Smooth muscle cell (in vitro differentiated cells): ENCODE results near the gene PRR20G. TPM values are rescaled to one million over a fixed set of nuclear protein-coding genes. Genes with fewer than 3 reads are reported as not detected.
"Not testable (repeated sequence)": the region's sequence is repeated elsewhere in the genome, so short reads cannot be mapped to it uniquely, and the experiment has no call there.

Source experiments
- DNase-seq: peaks from one replicate; lab custom pipeline; 2025; ENCODE audit not compliant: unreplicated experiment; lab: John Stamatoyannopoulos, UW
- H2AFZ ChIP-seq: fragments of 200-600 bp; sonication (generic); 2 replicates; pipeline ENCODE4 v1.6.0; 2016; ENCODE audit warnings: antibody characterized with exemption, low read depth, mild to moderate bottlenecking
- H3F3A ChIP-seq: fragments of 200-600 bp; sonication (generic); 2 replicates; pipeline ENCODE4 v1.6.0; 2017; ENCODE audit warnings: antibody characterized with exemption, low read depth
- H3K27ac ChIP-seq: fragments of 200-600 bp; sonication (generic); 2 replicates; pipeline ENCODE4 v1.5.1; 2016; ENCODE audit warnings: low read depth, mild to moderate bottlenecking
- H3K27me3 ChIP-seq: fragments of 200-600 bp; sonication (generic); 2 replicates; pipeline ENCODE4 v1.6.1; 2016; ENCODE audit warnings: low read depth, mild to moderate bottlenecking
- H3K36me3 ChIP-seq: fragments of 200-600 bp; sonication (generic); 2 replicates; pipeline ENCODE4 v1.5.1; 2016; ENCODE audit warnings: low read depth
- H3K4me1 ChIP-seq: fragments of 200-600 bp; sonication (generic); 2 replicates; pipeline ENCODE4 v1.5.1; 2016; ENCODE audit warnings: low read depth
- H3K4me2 ChIP-seq: fragments of 200-600 bp; sonication (generic); 2 replicates; pipeline ENCODE4 v1.6.0; 2016; ENCODE audit warnings: mild to moderate bottlenecking
- H3K4me3 ChIP-seq: fragments of 200-600 bp; sonication (generic); 2 replicates; pipeline ENCODE4 v1.5.1; 2016; ENCODE audit warnings: mild to moderate bottlenecking
- H3K79me2 ChIP-seq: fragments of 200-600 bp; sonication (generic); 2 replicates; pipeline ENCODE4 v1.6.0; 2016; ENCODE audit warnings: low read depth, mild to moderate bottlenecking
- H3K9ac ChIP-seq: fragments of 200-600 bp; sonication (generic); 2 replicates; pipeline ENCODE4 v1.6.0; 2016; ENCODE audit warnings: low read depth
- H3K9me3 ChIP-seq: fragments of 200-600 bp; sonication (generic); replicated peaks from 2 replicates; pipeline ENCODE4 v1.5.1; 2016; ENCODE audit warnings: low read depth
- H4K20me1 ChIP-seq: fragments of 200-600 bp; sonication (generic); 2 replicates; pipeline ENCODE4 v1.6.0; 2016; ENCODE audit warnings: low read depth
- WGBS: methylation state at CpG from one replicate; pipeline ENCODE4 v1.1.7; 2016; ENCODE audit warnings: low lambda C conversion rate; 5-methylcytosine and 5-hydroxymethylcytosine counted together
- polyA plus RNA-seq: library from polyadenylated mRNA; unstranded; fragments of >200 nt; fragmentation: Nextera tagmentation; extraction: Ambion mirVana; gene quantifications from 2 replicates; pipeline ENCODE4 v1.2.1, GENCODE V29; 2016
- total RNA-seq: library from RNA; depleted of rRNA; stranded (reverse); fragments of >200 nt; gene quantifications from 2 replicates; pipeline ENCODE4 v1.2.3, GENCODE V29; 2014
- TF ChIP-seq, protein P1 (sequence below): fragments of 200-600 bp; sonication (generic); IDR thresholded peaks from 2 replicates; pipeline ENCODE4 v1.5.1; 2017; ENCODE audit warnings: borderline replicate concordance, mild to moderate bottlenecking, antibody characterized with exemption; ENCODE audit not compliant: insufficient read depth, poor library complexity, severe bottlenecking

Gene PRR20G
- total and polyA plus RNA-seq, 2 experiments from 2014 or later: not detected

DNA sequence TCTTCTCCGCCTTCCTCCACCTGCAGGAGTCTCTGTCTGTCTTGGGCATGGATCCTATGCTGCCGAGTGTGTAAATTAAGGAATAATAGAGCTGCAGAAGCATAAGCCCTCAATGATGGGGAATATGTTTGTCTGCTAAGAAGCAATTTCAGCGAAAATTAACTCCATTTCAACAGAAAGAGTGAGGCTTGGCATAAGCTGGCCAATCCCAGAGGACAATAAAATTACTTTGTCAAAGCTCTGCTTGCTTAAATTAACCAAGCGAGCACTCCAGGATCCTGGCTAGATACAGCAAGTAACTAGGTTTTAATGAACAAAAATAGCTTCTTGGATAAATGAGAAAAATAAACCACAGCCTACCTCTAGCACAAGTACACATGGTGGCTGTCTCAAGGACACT, 33.5 kb upstream of the PRR20G start:
- no peak overlapping the region for H2AFZ ChIP-seq
- DNase-seq: no peak
- no peaks in the 10 kb centered on the region for H4K20me1 ChIP-seq
- no peak overlapping the region for H3K27ac ChIP-seq
- no peaks in the 10 kb centered on the region for H3K9me3 ChIP-seq
- H3K4me3 ChIP-seq: no peak overlapping the region
- no peaks in the 10 kb centered on the region for H3K36me3 ChIP-seq
- H3K4me1 ChIP-seq: no peaks in the 10 kb centered on the region
- no peaks in the 10 kb centered on the region for H3K79me2 ChIP-seq
- WGBS: 74% methylated on average over 4 of the region's 4 CpGs
- no peak overlapping the region for H3K4me2 ChIP-seq
- H3K27me3 ChIP-seq: no peaks in the 10 kb centered on the region
- TF ChIP-seq, protein P1, sequence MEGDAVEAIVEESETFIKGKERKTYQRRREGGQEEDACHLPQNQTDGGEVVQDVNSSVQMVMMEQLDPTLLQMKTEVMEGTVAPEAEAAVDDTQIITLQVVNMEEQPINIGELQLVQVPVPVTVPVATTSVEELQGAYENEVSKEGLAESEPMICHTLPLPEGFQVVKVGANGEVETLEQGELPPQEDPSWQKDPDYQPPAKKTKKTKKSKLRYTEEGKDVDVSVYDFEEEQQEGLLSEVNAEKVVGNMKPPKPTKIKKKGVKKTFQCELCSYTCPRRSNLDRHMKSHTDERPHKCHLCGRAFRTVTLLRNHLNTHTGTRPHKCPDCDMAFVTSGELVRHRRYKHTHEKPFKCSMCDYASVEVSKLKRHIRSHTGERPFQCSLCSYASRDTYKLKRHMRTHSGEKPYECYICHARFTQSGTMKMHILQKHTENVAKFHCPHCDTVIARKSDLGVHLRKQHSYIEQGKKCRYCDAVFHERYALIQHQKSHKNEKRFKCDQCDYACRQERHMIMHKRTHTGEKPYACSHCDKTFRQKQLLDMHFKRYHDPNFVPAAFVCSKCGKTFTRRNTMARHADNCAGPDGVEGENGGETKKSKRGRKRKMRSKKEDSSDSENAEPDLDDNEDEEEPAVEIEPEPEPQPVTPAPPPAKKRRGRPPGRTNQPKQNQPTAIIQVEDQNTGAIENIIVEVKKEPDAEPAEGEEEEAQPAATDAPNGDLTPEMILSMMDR: no peak
- no peaks in the 10 kb centered on the region for H3F3A ChIP-seq
- H3K9ac ChIP-seq: no peak overlapping the region

DNA sequence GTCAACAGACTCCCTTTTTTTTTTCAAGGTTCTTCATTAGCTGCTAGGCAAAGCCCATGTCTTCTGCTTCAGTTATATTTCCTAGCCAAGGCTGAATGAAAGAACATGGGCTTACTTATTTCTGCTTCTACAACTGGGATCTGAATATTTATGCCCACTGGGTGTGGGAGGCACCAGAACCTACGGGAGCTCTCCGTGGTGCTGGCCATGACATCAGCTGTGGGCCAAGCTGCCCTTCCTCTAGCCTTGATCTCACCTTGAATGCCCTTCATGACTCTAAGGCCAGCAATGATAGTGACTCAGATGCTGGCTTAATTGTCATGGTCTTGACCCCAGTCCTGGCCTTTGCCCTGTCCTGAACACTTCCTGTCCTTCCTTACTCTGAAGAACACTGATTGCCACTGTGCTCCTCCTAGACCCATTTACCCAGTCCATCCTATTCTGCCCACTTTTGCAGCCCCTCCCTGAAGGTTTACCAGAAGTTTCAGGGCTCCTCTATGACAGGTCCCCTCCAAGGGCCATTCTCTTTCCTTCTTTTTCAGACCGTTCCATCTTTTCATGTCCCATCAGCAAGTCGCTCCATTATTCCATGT, 32.8 kb upstream of the PRR20G start:
- no peak overlapping the region for H2AFZ ChIP-seq
- no peak overlapping the region for H3K9ac ChIP-seq
- H3K27me3 ChIP-seq: no peaks in the 10 kb centered on the region
- H3K79me2 ChIP-seq: no peaks in the 10 kb centered on the region
- no peaks in the 10 kb centered on the region for H3F3A ChIP-seq
- no peaks in the 10 kb centered on the region for H4K20me1 ChIP-seq
- no peak for DNase-seq
- TF ChIP-seq, protein P1: no peak
- H3K36me3 ChIP-seq: no peaks in the 10 kb centered on the region
- no peak overlapping the region for H3K4me3 ChIP-seq
- no peaks in the 10 kb centered on the region for H3K4me1 ChIP-seq
- H3K27ac ChIP-seq: no peak overlapping the region
- 87% methylated on average over 4 of the region's 4 CpGs for WGBS
- no peaks in the 10 kb centered on the region for H3K9me3 ChIP-seq
- H3K4me2 ChIP-seq: no peak overlapping the region

DNA sequence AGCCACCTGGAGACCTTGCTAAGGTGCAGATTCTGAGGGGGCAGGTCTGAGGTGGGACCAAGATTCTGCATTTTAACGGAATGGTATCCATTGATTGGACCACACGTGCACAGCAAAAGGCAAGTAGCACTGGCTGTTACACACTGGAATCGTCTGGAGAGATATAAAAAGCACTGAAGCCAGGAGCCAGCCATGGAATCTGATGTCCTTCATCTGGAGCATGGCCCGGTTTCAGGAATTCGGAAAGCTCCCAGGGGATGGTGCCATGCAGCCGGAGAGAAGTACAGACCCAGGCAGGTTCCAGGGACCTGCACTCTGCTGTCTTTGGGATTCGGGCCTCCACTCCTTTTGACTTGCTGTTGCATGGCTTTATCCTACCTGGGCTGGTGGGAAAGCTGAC, 28.8 kb upstream of the PRR20G start:
- Histone ChIP-seq H3K4me2 (no peak overlapping the region), H3K4me3 (no peak overlapping the region), H4K20me1 (no peaks in the 10 kb centered on the region), H3K4me1 (no peaks in the 10 kb centered on the region), H3K27ac (no peak overlapping the region), H2AFZ (no peak overlapping the region), H3F3A (no peaks in the 10 kb centered on the region), H3K9ac (no peak overlapping the region), H3K27me3 (no peaks in the 10 kb centered on the region), H3K9me3 (no peaks in the 10 kb centered on the region), H3K79me2 (no peaks in the 10 kb centered on the region), H3K36me3 (no peaks in the 10 kb centered on the region)
- no peak for DNase-seq
- 82% methylated on average over 7 of the region's 7 CpGs for WGBS
- TF ChIP-seq, protein P1: no peak

DNA sequence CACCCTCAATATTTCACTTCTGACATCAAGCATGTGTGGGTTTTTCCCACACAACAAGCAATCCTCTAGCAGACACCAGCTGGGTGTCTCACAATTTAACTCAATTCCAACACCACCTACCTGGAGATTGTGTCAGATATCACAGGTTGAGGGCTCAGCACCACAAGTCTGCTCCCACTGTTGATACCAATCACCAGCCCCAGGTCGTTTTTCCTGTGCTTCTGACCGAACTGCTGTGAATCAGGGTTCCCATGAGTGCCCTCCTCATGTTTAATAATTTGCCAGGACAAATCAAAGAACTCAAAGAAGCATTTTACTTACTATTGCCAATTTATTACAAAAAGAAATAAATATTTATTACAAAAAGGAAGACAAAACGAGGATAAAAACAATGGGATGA, 25.0 kb upstream of the PRR20G start:
- TF ChIP-seq, protein P1: no peak
- no peak overlapping the region for H3K4me2 ChIP-seq

DNA sequence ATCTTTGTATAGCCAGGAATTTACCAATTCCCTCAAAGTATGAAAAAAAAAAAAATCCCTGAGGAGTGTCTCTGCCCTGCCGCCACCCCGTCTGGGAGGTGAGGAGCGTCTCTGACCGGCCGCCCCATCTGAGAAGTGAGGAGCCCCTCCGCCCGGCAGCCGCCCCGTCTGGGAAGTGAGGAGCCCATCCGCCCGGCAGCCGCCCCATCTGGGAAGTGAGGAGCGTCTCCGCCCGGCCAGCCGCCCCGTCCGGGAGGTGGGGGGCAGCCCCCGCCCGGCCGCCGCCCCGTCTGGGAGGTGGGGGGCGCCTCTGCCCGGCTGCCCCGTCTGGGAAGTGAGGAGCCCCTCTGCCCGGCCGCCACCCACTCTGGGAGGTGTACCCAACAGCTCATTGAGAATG, 21.0 kb upstream of the PRR20G start:
- not testable (repeated sequence) for H3K27me3 ChIP-seq, H3K9me3 ChIP-seq, DNase-seq, H3K27ac ChIP-seq, H3K4me3 ChIP-seq, H3F3A ChIP-seq, H2AFZ ChIP-seq, H3K4me2 ChIP-seq, H3K4me1 ChIP-seq, H3K79me2 ChIP-seq, H3K36me3 ChIP-seq, H3K9ac ChIP-seq, H4K20me1 ChIP-seq
- 92% methylated on average over 7 of the region's 28 CpGs for WGBS

More for the DNA sequence above, 25.0 kb upstream of the PRR20G start:
- Histone ChIP-seq H2AFZ (no peak overlapping the region), H3K27ac (no peak overlapping the region), H3K4me1 (no peaks in the 10 kb centered on the region), H3K4me3 (no peak overlapping the region), H3K9ac (no peak overlapping the region), H3K79me2 (no peaks in the 10 kb centered on the region), H4K20me1 (no peaks in the 10 kb centered on the region), H3F3A (no peaks in the 10 kb centered on the region), H3K27me3 (peaks cover 5% of the 10 kb centered on the region), H3K9me3 (no peaks in the 10 kb centered on the region), H3K36me3 (no peaks in the 10 kb centered on the region)
- 44% methylated on average over 3 of the region's 3 CpGs for WGBS
- no peak for DNase-seq
